Epithelial cell of proximal tubule (primary cell): Measurements from ENCODE around the gene WBP11. TPM values are rescaled to one million over a fixed set of nuclear protein-coding genes. Genes with fewer than 3 reads are reported as not detected.

Experiments used
- DNase-seq: peaks from one replicate; pipeline ENCODE4 v3.0.0-alpha.2; 2011; ENCODE audit warnings: low read depth
- H3K4me3 ChIP-seq: 2 replicates; pipeline ENCODE4 v1.5.1; 2011; ENCODE audit warnings: low read depth, mild to moderate bottlenecking, low read length
- CTCF ChIP-seq: conservative IDR thresholded peaks from 2 replicates; pipeline ENCODE4 v1.5.1; 2012; ENCODE audit warnings: low read depth, mild to moderate bottlenecking, low read length
- total RNA-seq: library from RNA; depleted of rRNA; stranded (reverse); fragments of >200 nt; gene quantifications from 2 replicates; pipeline ENCODE4 v1.2.3, GENCODE V29; 2015

The WBP11 gene
- total RNA-seq, 1 donor from 2014 or later = 20.4 TPM

- no peak overlapping the region for H3K4me3 ChIP-seq
- no peak for DNase-seq
Observed at GRCh38 chr12:14826491-14826890, 23.2 kb upstream of the WBP11 start.

GRCh38 chr12:14825256-14825655 lies 22.0 kb upstream of the WBP11 start:
- H3K4me3 ChIP-seq = no peak overlapping the region
- no peak for TF ChIP-seq CTCF
- DNase-seq = no peak

More at GRCh38 chr12:14826491-14826890, 23.2 kb upstream of the WBP11 start:
- no peak for TF ChIP-seq CTCF

- no peak for DNase-seq
- H3K4me3 ChIP-seq = no peak overlapping the region
- TF ChIP-seq CTCF = no peak
Observed at GRCh38 chr12:14824012-14824634, 20.8 kb upstream of the WBP11 start.

- no peak within 1 kb of the TSS for H3K4me3 ChIP-seq
- no peak for TF ChIP-seq CTCF
- DNase-seq = no peak
Observed at GRCh38 chr12:14814014-14814413, 10.7 kb upstream of the WBP11 start, which contains the start of gene SMCO3. SMCO3 (minus strand) TSS chr12:14814182; CDS start chr12:14806680, 7,502 bp downstream.

- H3K4me3 ChIP-seq = no peak overlapping the region
- no peak for TF ChIP-seq CTCF
- no peak for DNase-seq
Observed at GRCh38 chr12:14811486-14811885, 8.2 kb upstream of the WBP11 start.

- DNase-seq = no peak
- H3K4me3 ChIP-seq = no peak overlapping the region
- TF ChIP-seq CTCF = peak; percentile 92
Observed at GRCh38 chr12:14810953-14811483, 7.7 kb upstream of the WBP11 start.

GRCh38 chr12:14810167-14810952 lies 7.1 kb upstream of the WBP11 start:
- no peak for TF ChIP-seq CTCF
- DNase-seq = no peak
- H3K4me3 ChIP-seq = no peak overlapping the region
